Naive thymus-derived CD4-positive, alpha-beta T cell (primary cell): Measurements from ENCODE around the gene SLC6A16. TPM values are rescaled to one million over a fixed set of nuclear protein-coding genes. Genes with fewer than 3 reads are reported as not detected.

Experiments
- microRNA-seq: library from miRNA; unstranded; fragments of <30 nt; microRNA quantifications from one replicate; pipeline ENCODE4 v1.2.0, GENCODE V29; 2022; ENCODE audit warnings: borderline microRNAs expressed
- polyA plus RNA-seq, 2 donors: library from polyadenylated mRNA; unstranded; fragments of 300-500 nt; fragmentation: Illumina TruSeq; gene quantifications; one replicate each; pipeline ENCODE4 v1.2.3, GENCODE V29; 2021
- total RNA-seq, 6 experiments: library from RNA in 5 of 6; stranded (reverse) in 5 of 6; gene quantifications; 1 replicate in 5 of 6; 2 replicates in 1 of 6; pipeline ENCODE4 v1.2.3 and lab custom pipeline; 2021 to 2026

The SLC6A16 gene
- total and polyA plus RNA-seq, 7 experiments from 2014 or later: 1.6 to 6.1 (median 4.1) TPM

Small RNA genes lying within 50 kb of the gene (microRNA-seq; reads per million reads assigned to microRNA genes)
- gene MIR4324: not detected

Other genes starting within 250 kb of the SLC6A16 start
- gene SNRNP70, start 239.7 kb downstream of the SLC6A16 start, total RNA-seq: 100 to 1,000 TPM; 243 to 837 (median 449) TPM
- 10 to 100 TPM; 48.0 to 63.1 TPM for gene SNRNP70, start 239.7 kb downstream of the SLC6A16 start, polyA plus RNA-seq
- gene LIN7B, start 210.8 kb downstream of the SLC6A16 start, total RNA-seq: 10 to 100 TPM in 4 of 5 experiments, 1 to 10 TPM in 1; 3.7 to 21.7 (median 10.8) TPM
- gene LIN7B, start 210.8 kb downstream of the SLC6A16 start, polyA plus RNA-seq: 1 to 10 TPM; 4.0 to 5.7 TPM
- 1 to 10 TPM; 1.3 to 2.8 (median 2.2) TPM for gene C19orf73, start 206.0 kb downstream of the SLC6A16 start, total RNA-seq
- 1 to 10 TPM; 4.3 to 4.8 TPM for gene C19orf73, start 206.0 kb downstream of the SLC6A16 start, polyA plus RNA-seq
- gene PPFIA3, start 205.6 kb downstream of the SLC6A16 start, total RNA-seq: 1 to 10 TPM; 2.2 to 4.9 (median 3.3) TPM
- under 1 TPM; 0.15 to 0.54 TPM for gene PPFIA3, start 205.6 kb downstream of the SLC6A16 start, polyA plus RNA-seq
- not detected for gene HRC, start 169.8 kb downstream of the SLC6A16 start, total RNA-seq
- gene HRC, start 169.8 kb downstream of the SLC6A16 start, polyA plus RNA-seq: not detected
- gene TRPM4, start 167.4 kb downstream of the SLC6A16 start, total RNA-seq: 1 to 10 TPM in 1 of 5 experiments, under 1 TPM in 3, not detected in 1; 0.72 to 3.2 (median 0.85) TPM
- under 1 TPM in 1 of 2 donors, not detected in 1; 0.13 TPM for gene TRPM4, start 167.4 kb downstream of the SLC6A16 start, polyA plus RNA-seq
- 100 to 1,000 TPM; 269 to 416 (median 345) TPM for gene CD37, start 10.2 kb upstream of the SLC6A16 start, total RNA-seq
- 100 to 1,000 TPM; 192 to 226 TPM for gene CD37, start 10.2 kb upstream of the SLC6A16 start, polyA plus RNA-seq
- gene TEAD2, start 37.2 kb upstream of the SLC6A16 start, total RNA-seq: under 1 TPM in 1 of 5 experiments, not detected in 4; 0.29 TPM
- gene TEAD2, start 37.2 kb upstream of the SLC6A16 start, polyA plus RNA-seq: not detected
- not detected for gene DKKL1, start 38.7 kb upstream of the SLC6A16 start, total RNA-seq
- gene DKKL1, start 38.7 kb upstream of the SLC6A16 start, polyA plus RNA-seq: not detected
- under 1 TPM in 3 of 5 experiments, not detected in 2; 0.27 to 0.97 (median 0.42) TPM for gene KASH5, start 63.1 kb upstream of the SLC6A16 start, total RNA-seq
- not detected for gene KASH5, start 63.1 kb upstream of the SLC6A16 start, polyA plus RNA-seq
- not detected for gene PTH2, start 98.2 kb upstream of the SLC6A16 start, total RNA-seq
- gene PTH2, start 98.2 kb upstream of the SLC6A16 start, polyA plus RNA-seq: not detected
- gene GFY, start 100.2 kb upstream of the SLC6A16 start, total RNA-seq: not detected
- gene GFY, start 100.2 kb upstream of the SLC6A16 start, polyA plus RNA-seq: not detected
- gene SLC17A7, start 116.3 kb upstream of the SLC6A16 start, total RNA-seq: under 1 TPM in 2 of 5 experiments, not detected in 3; 0.12 to 0.22 TPM
- not detected for gene SLC17A7, start 116.3 kb upstream of the SLC6A16 start, polyA plus RNA-seq
- 100 to 1,000 TPM; 136 to 183 (median 159) TPM for gene PIH1D1, start 126.6 kb upstream of the SLC6A16 start, total RNA-seq
- gene PIH1D1, start 126.6 kb upstream of the SLC6A16 start, polyA plus RNA-seq: 10 to 100 TPM; 62.7 to 91.8 TPM
- 10 to 100 TPM; 27.6 to 38.1 (median 33.3) TPM for gene ALDH16A1, start 128.0 kb upstream of the SLC6A16 start, total RNA-seq
- gene ALDH16A1, start 128.0 kb upstream of the SLC6A16 start, polyA plus RNA-seq: 10 to 100 TPM; 28.3 to 37.8 TPM
- gene FLT3LG, start 149.0 kb upstream of the SLC6A16 start, total RNA-seq: 100 to 1,000 TPM in 3 of 5 experiments, 10 to 100 TPM in 2; 90.6 to 401 (median 280) TPM
- 100 to 1,000 TPM; 148 to 168 TPM for gene FLT3LG, start 149.0 kb upstream of the SLC6A16 start, polyA plus RNA-seq
- gene RPL13A, start 162.4 kb upstream of the SLC6A16 start, total RNA-seq: 1,000 to 10,000 TPM; 2,467 to 6,044 (median 5,762) TPM
- gene RPL13A, start 162.4 kb upstream of the SLC6A16 start, polyA plus RNA-seq: 1,000 to 10,000 TPM; 3,356 to 4,438 TPM
- gene RPS11, start 171.2 kb upstream of the SLC6A16 start, total RNA-seq: 1,000 to 10,000 TPM; 2,065 to 3,362 (median 2,972) TPM
- gene RPS11, start 171.2 kb upstream of the SLC6A16 start, polyA plus RNA-seq: 1,000 to 10,000 TPM; 2,125 to 2,254 TPM
- gene FCGRT, start 187.5 kb upstream of the SLC6A16 start, total RNA-seq: 100 to 1,000 TPM in 1 of 5 experiments, 10 to 100 TPM in 3, 1 to 10 TPM in 1; 8.2 to 177 (median 47.5) TPM
- 100 to 1,000 TPM; 117 to 129 TPM for gene FCGRT, start 187.5 kb upstream of the SLC6A16 start, polyA plus RNA-seq
- gene RCN3, start 202.8 kb upstream of the SLC6A16 start, total RNA-seq: 10 to 100 TPM in 1 of 5 experiments, 1 to 10 TPM in 4; 1.9 to 14.5 (median 3.5) TPM
- 10 to 100 TPM in 1 of 2 donors, 1 to 10 TPM in 1; 6.9 to 12.3 TPM for gene RCN3, start 202.8 kb upstream of the SLC6A16 start, polyA plus RNA-seq